HG03097 (cell line): ENCODE measurements around the gene NOP53.
"Not testable (repeated sequence)": the region's sequence is repeated elsewhere in the genome, so short reads cannot be mapped to it uniquely, and the experiment has no call there.

Experiments
- ATAC-seq: cut with Tn5 transposase; IDR thresholded peaks from one replicate; pipeline ENCODE4 v1.9.1; 2021; ENCODE audit not compliant: unreplicated experiment, low FRiP score

The NOP53 gene

DNA sequence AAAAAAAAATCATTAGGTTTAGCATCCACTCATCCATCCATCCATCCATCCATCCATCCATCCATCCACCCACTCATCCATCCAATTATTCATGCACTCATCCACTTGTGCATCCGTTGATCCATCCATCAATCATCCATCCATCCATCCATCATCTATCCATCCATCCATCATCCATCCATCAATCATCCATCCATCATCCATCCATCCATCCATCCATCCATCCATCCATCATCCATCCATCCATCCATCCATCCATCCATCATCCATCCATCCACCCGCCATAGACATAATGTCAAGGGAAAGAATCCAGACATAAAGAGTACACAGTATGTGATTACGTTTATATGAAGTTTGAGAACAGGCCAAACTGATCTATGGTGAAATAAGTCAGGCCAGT is 24.2 kb downstream of the NOP53 start:
- no peak for ATAC-seq

DNA sequence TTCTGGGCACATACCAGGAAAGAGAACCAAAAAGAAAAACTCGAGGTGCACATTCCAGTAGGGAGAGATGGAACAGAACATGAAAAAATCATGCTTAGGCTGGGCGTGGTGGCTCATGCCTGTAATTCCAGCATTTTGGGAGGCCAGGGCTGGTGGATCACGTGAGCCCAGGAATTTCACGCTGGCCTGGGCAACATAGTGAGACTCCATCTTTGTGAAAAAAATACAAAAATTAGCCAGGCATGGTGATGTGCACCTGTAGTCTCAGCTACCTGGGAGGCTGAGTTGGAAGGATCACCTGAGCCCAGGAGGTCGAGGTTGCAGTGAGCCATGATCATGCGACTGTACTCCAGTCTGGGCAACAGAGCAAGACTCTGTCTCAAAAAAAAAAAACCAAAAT is 25.9 kb downstream of the NOP53 start:
- ATAC-seq: not testable (repeated sequence)

DNA sequence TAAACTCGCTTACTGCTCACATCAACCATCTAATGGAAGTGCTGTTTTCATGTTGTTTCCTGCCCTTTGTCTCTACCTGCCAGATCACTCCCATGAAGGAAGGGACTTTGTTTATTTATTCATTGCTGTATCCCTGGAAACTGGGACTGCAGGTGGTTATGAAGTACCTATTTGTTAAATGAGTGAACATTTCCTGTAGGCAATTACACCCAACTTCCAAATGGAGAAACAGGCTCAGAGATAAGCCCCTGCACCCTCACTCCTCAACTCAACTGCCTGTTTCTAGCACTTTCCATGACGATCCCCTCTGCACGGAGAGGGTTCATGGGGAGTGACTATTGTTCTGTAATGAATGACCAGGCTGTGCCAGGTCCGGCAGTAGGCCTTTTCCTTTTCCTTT is 31.2 kb downstream of the NOP53 start:
- no peak for ATAC-seq

DNA sequence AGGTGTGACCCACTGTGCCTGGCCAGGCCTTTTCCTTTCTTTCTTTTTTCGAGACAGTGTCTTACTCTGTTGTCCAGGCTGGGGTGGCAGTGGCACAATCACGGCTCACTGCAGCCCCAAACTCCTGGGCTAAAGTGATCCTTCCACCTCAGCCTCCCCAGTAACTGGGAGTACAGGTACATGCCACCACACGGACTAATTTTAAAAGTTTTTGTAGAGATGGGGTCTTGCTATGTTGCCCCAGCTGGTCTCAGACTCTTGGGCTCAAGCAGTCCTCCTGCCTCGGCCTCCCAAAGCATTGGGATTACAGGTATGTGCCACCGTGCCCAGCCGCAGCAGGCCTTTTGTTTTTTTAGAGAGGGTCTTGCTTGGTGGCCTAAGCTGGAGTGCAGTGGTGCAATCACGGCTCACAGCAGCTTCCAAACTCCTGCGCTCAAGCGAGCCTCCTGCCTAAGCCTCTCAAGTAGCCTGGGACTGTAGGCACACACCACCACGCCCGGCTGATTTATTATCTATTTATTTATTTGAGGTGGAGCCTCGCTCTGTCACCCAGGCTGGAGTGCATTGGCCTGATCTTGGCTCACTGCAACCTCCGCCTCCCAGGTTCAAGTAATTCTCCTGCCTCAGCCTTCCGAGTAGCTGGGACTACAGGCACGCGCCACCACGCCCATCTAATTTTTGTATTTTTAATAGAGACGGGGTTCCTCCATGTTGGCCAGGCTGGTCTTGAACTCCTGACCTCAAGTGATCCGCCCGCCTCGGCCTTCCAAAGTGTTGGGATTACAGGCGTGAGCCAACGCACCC is 32.1 kb downstream of the NOP53 start:
- ATAC-seq: not testable (repeated sequence)

DNA sequence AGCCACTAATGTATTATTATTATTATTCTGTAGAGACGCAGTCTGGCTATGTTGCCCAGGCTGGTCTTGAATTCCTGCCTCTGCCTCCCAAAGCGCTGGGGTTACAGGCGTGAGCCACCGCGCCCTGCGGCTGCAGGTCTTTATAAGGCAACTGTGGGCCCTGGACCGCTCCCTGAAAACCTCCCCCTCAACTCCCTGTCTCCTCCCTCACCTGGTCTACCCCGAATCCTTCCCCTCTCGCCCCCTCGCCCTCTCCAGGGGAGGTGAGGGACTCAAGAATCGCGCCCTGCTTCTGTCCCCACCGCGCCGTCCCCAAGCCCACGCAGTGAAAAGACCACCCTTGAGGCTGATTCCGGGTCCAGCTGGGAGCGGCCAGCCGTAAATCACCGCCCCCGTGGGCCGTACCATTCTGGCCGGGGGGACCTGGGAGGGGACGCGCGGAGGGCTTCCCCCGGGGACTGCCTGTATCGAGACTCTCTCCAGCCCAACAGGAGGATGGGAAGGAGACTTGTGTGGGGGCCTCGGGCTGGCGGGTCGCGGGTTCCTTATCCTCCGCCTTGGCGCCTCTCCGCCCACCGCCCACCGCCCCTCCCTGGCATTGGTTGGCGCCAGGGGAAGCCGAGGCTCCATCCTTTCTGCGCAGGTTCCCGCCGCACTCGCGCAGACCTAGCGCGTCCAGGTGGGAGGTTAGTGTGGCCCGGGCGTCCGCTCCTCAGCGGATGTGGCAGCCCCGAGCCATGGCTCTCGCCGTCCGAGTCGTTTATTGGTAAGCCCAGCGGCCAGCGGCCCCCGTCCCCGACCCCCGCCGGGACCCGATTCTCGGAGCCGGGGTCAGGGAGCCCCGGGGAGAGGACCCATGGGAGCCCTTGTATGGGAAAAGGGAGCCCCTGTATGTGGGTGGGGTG is 33.0 kb downstream of the NOP53 start, which contains the start of gene SELENOW:
Gene SELENOW (plus strand): TSS at position 655 of the 905 bp plus-strand sequence. CDS start 83 bp downstream, at position 738.
- ATAC-seq: peak; percentile 76

DNA sequence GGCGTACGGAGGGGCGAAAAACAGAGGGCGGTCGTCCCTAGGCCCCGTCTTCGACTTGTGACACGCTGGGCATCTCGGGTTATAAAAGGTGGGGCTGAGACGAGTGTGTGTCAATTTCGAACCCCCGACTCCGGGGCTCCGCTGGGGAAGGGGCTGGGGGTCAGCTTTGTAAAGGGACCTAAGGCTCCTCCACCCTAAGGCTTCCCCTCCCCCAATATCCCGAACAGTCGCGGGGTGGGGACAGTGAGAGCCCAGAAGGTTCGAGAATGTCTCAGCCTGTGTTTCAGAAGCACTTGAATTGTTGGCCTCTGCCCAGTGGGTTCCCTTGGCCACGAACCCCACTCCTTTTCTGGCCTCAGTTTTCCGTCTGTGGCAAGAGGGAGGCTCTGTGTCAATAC is 33.6 kb downstream of the NOP53 start:
- no peak for ATAC-seq

DNA sequence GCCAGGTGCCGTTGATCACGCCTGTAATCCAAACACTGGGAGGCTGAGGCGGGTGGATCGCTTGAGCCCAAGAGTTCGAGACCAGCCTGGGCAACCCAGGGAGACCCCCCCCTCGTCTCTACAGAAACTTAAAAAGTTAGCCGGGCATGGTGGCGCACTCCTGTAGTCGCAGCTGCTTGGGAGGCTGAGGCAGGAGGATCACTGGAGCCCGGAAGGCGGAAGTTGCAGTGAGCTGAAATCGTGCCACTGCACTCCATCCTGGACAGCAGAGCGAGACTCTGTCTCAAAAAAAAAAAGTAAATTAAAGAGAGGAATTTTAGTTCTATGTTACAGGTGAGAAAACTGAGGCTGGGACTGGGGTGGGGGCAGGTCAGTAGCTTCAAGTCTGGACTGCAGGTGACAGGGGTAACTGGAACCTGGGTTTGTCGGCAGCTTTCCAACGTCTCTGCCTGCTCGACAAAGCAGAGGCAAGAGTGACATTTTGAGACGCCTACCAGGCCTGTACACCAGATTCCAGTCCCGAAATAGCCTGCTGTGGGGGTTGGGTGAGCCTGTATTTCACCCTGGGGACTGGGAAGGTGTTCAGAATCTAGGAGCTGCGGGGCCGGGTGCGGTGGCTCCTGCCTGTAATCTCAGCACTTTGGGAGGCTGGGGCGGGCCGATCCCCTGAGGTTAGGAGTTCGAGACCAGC is 34.3 kb downstream of the NOP53 start:
- ATAC-seq: no peak

DNA sequence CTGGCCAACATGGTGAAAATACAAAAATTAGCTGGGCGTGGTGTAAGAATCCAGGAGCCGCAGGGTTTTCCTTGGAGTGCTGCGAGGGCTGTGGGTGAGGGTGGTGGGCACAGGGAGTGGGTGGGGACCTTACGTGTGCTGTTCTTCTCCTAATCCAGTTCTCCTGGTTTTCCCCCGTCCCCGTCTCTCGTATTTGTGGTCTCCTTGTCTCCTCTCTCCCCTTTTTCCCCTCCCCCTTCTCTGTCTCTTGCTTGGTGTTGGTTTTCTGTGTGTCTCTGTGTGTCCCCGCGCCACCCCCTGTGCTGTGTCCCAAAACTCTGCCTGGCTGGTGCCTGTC is 34.8 kb downstream of the NOP53 start:
- ATAC-seq: no peak

DNA sequence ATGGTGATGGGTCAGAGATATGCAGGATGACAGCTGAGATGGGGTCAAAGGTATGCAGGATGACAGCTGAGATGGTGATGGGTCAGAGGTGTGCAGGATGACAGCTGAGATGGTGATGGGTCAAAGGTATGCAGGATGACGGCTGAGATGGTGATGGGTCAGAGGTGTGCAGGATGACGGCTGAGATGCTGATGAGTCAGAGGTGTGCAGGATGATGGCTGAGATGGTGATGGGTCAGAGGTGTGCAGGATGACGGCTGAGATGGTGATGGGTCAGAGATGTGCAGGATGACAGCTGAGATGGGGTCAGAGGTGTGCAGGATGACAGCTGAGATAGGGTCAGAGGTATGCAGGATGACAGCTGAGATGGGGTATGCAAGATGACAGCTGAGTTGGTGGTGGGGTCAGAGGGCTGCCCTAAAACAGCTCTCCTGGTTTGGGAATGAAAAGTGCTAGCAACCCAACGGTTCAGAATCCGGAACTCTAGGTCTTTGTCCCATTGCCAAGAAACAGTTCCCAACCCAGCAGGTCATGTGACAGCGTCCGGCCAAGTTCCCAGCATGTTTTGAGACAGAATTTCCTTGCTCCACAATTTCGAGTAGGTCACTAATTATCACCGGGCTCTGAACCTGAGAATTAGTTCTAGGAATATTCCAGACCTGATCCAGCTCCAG is 36.4 kb downstream of the NOP53 start:
- no peak for ATAC-seq

DNA sequence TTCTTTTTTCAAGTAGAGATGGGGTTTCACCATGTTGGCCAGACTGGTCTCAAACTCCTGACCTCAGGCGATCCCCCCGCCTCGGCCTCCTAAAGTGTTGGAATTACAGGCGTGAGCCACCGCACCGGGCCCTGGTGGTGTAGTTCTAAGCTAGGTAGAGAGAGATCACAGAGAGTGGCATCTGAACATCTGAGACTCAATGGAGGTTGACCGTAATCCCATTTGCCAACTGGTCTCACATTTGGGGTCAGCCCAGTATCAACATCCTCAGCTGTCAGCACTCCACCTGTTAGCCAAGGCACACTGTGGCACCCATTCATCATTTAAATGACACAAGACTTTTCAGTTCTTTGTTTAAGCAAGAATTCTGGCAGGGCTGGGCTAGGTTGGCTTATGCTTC is 41.2 kb downstream of the NOP53 start:
- no peak for ATAC-seq

DNA sequence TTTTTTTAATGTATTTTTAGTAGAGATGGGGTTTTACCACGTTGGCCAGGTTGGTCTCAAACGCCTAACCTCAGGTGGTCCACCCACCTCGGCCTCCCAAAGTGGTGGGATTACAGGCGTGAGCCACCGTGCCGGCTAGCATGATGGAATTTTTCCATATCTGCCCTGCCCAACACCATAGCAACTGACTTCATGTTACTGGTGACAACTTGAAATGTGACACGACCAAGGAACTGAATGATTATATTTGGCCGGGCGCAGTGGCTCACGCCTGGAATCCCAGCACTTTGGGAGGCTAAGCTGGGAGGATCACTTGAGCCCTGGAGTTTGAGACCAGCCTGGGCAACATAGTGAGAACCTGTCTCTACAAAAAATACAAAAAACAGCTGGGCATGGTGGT is 42.0 kb downstream of the NOP53 start:
- not testable (repeated sequence) for ATAC-seq

DNA sequence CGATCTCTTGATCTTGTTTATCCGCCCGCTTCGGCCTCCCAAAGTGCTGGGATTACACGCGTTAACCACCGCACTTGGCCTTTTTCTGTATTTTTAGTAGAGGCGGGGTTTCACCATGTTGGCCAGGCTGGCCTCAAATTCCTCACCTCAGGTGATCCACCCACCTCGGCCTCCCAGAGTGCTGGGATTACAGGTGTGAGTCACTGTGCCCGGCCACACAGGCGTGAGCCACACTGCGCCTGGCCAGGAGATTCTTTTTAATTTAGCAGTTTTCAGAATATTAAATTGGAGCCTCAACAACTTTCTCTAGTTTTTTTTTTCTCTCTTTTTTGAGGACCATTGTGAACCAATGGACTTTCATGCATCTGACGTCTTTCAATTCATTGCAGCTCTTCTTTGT is 44.5 kb downstream of the NOP53 start:
- not testable (repeated sequence) for ATAC-seq

DNA sequence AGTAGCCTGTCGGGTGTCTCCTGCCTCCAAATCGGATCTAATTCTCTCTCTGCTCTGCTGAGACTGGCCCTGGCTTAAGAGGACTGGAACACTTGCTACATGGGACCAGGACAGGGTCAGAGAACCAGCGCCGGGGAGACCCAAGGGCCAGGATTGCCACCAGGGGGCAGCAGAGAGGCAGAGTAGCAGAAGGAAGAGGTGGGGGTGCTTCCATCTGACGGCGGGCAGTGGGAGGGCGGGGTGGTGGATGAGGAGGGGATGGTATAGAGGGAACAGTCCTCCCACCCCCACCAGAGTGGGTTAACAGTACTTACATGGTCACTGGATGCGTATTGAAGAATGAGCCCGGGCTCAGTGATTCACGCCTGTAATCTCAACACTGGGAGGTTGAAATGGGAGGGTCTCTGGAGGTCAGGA is 45.1 kb downstream of the NOP53 start:
- ATAC-seq: no peak

DNA sequence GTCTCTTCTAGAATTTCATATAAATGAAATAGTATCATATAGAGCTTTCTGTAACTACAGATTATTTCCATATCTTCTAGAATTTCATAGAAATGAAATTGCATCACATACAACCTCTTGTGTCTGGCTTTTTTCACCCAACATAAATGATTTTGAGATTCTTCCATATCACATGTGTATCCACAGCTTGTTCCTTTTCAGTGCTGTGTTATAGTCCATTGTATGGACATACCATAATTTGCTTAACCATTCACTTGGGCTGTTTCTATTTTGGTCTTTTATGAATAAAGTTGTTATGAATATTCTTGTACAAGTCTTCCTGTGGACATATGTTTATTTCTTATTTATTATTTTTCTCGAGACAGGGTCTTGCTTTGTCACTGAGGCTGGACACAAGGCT is 47.3 kb downstream of the NOP53 start:
- ATAC-seq: no peak

DNA sequence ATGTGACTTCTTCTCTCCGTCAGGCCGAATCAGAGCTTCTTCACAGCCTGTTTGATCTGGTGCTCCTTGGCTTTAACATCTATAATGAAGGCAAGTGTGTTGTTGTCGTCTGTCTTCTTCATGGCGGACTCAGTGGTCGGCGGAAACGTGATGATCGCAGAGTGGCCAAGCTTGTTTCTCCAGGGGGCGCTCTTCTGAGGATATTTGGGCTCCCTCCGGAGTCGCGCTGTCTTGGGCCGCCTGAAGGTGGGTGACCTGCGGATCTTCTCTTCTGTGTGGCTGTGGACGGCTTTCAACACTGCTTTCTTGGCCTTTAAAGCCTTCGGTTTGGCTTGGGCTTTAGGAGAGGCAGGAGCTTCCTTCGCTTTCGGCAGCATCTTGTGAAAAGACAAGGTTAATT is 49.2 kb downstream of the NOP53 start:
- ATAC-seq: no peak

DNA sequence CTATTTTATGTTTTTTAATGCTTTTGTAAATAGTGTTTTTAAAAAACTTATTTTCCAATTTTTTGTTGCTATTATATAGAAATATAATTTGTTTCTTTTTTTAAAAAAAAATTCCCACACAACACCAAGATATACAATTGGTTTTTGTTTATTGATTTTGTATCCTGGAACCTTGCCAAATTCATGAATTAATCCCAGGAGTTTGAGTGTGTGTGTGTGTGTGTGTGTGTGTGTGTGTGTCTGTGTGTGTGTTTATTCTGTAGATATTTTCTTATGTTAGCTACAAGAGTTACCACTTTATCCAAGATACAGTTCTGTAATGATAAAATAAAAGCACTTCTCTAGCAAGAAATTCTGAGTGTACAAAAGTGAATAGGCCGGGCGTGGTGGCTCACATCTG is 51.4 kb downstream of the NOP53 start:
- ATAC-seq: no peak

DNA sequence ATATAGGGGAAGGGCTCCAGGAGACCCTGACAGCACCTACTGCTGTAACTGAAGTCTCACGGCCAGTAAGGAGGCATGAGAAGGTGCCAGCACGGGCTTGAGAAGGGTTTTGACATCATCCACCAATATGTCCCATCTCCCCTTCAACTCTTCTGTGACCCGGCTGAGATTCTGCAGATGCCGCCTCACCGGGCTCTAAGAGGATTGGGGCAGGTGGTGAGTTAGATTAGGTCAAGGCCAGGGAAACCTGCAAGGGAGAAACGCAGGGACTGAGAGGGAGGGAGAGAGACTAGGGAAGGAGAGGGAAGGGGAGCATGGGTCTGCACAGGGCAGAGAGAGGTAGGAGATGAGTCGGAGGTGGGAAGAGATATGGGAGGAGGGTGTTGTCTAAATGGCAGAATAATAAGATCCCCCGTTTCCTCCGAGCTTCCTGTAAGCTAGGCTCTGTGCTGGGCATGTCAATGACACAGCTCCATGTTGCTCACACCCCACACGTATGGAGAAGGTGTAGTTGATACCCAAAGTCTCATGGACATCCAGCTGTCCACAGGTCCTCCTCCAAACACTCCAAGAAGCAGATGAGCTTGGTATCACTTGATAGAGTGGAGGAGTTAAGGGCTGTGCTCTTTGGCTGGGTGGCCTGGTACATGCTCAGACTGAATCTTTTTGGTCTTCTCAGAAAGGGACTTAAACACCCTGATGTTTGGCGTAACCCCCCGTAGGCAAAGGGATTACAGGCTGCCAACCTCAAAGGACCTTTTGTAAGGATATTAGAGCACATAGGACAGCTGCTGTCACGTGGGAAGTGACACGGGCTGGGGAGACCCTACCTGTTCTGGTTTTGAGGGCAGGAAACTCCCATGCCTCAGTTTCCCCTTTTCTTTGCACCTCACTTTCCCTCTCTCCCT is 52.9 kb downstream of the NOP53 start:
- no peak for ATAC-seq

DNA sequence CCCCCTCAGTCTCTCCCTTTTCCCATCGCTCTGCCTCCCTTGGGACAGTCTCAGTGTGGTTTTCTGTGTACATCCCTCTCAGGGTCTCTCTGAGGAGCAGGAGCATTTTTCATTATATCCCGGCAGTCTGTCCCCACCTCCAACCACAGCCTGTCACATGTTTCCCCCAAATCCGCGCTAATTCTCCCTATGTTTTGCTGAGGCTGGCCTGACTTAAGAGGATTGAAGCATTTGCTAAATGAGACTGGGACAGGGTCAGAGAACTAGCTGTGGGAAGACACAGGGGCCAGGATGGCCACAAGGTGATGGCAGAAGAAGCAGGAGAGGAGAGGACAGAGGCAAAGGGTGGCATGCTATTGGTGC is 53.5 kb downstream of the NOP53 start:
- no peak for ATAC-seq

DNA sequence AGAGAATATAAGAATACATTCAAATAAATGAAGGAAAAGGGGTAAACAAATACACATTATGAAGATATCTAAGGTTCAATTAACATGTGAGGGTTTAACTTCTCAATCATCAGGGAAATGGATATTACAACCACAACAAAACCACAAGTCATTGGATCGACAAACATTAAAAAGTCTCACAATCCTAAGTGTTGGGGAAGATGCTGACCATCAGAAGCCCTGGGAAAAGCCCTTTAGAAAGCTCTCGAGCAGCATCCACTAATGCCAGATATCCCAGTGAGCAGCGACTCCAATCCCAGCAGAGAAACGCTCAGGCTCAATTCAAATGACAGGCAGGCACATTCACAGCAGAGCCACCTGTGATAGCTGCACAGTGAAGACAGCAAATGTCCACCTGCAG is 55.9 kb downstream of the NOP53 start:
- ATAC-seq: no peak
